ENCODE results near the gene PIGH.
"Not testable (repeated sequence)": the region's sequence is repeated elsewhere in the genome, so short reads cannot be mapped to it uniquely, and the experiment has no call there.

Gene PIGH

GRCh38 chr14:67599698-67600561 is at the start of gene PIGH:
PIGH (minus strand) TSS chr14:67600268; CDS start chr14:67600203, 65 bp downstream.
- no peak for FAIRE-seq

- no peak for FAIRE-seq
These were observed 46.1 kb upstream of the PIGH start for GRCh38 chr14:67646131-67646530.

- FAIRE-seq, result no peak
These were observed 45.3 kb upstream of the PIGH start for GRCh38 chr14:67645414-67645813.

- no peak for FAIRE-seq
These were observed 44.4 kb upstream of the PIGH start for GRCh38 chr14:67644428-67644827.

- no peak for FAIRE-seq
These were observed 43.6 kb upstream of the PIGH start for GRCh38 chr14:67643713-67644112.

- no peak for FAIRE-seq
These were observed 42.1 kb upstream of the PIGH start for GRCh38 chr14:67641902-67642749.

GRCh38 chr14:67641480-67641879 is 41.4 kb upstream of the PIGH start:
- peak; percentile 5 for FAIRE-seq

- no peak for FAIRE-seq
These were observed 38.6 kb upstream of the PIGH start for GRCh38 chr14:67638642-67639041.

GRCh38 chr14:67636361-67636919 is 36.4 kb upstream of the PIGH start:
- peak; percentile 99 for FAIRE-seq

GRCh38 chr14:67633451-67634147 is 33.5 kb upstream of the PIGH start:
- no peak for FAIRE-seq

GRCh38 chr14:67630938-67631337 is 30.9 kb upstream of the PIGH start:
- FAIRE-seq, result no peak

GRCh38 chr14:67630186-67630585 is 30.1 kb upstream of the PIGH start:
- FAIRE-seq, result no peak

GRCh38 chr14:67627519-67627918 is 27.5 kb upstream of the PIGH start:
- no peak for FAIRE-seq

- not testable (repeated sequence) for FAIRE-seq
These were observed 26.1 kb upstream of the PIGH start for GRCh38 chr14:67626131-67626530.

- no peak for FAIRE-seq
These were observed 23.0 kb upstream of the PIGH start for GRCh38 chr14:67623114-67623513.

- FAIRE-seq, result peak; percentile 89
These were observed 22.6 kb upstream of the PIGH start for GRCh38 chr14:67622675-67623074.

GRCh38 chr14:67620217-67620785 is 20.2 kb upstream of the PIGH start:
- FAIRE-seq, result no peak

GRCh38 chr14:67619446-67620216 is 19.6 kb upstream of the PIGH start, which contains the start of gene ARG2:
ARG2 (plus strand) TSS chr14:67619920; CDS start chr14:67619978, 58 bp downstream.
- no peak for FAIRE-seq

GRCh38 chr14:67618617-67619063 is 18.6 kb upstream of the PIGH start:
- peak; percentile 77 for FAIRE-seq

GRCh38 chr14:67610491-67610890 is 10.4 kb upstream of the PIGH start:
- FAIRE-seq, result no peak

- no peak for FAIRE-seq
These were observed 9.7 kb upstream of the PIGH start for GRCh38 chr14:67609642-67610310.

Data from islet of Langerhans (tissue), 1 donor.